Thyroid gland (tissue), 4 donors: ENCODE data around the gene MAP2K2. TPM values are rescaled to one million over a fixed set of nuclear protein-coding genes. Genes with fewer than 3 reads are reported as not detected.

Experiments
- DNase-seq, 2 donors: peaks; one replicate each; pipeline ENCODE4 v3.0.0-alpha.2; 2019
- H3K27ac ChIP-seq, 3 donors: fragments of 200-600 bp; sonication (generic); 1 replicate in 2 of 3; 2 replicates in 1 of 3; pipeline ENCODE4 v1.5.1; 2016 to 2019; ENCODE audit warnings: mild to moderate bottlenecking in 1 of 3, moderate library complexity in 1 of 3
- H3K27me3 ChIP-seq: fragments of 200-600 bp; sonication (generic); one replicate; pipeline ENCODE4 v1.5.1; 2019
- H3K36me3 ChIP-seq, 2 donors: fragments of 200-600 bp; sonication (generic); one replicate each; pipeline ENCODE4 v1.5.1; 2016 to 2019
- H3K4me1 ChIP-seq, 2 donors: fragments of 200-600 bp; sonication (generic); one replicate each; pipeline ENCODE4 v1.5.1; 2017 to 2019
- H3K4me3 ChIP-seq, 3 donors: fragments of 200-600 bp; sonication (generic); replicated peaks in 1 of 3; 1 replicate in 2 of 3; 2 replicates in 1 of 3; pipeline ENCODE4 v1.5.1; 2016; ENCODE audit warnings: mild to moderate bottlenecking in 1 of 3
- H3K9me3 ChIP-seq: fragments of 200-600 bp; sonication (generic); one replicate; pipeline ENCODE4 v1.5.1; 2017
- CTCF ChIP-seq, 6 experiments: fragments of 200-600 bp in 3 of 6; fragments of 450-650 bp in 3 of 6; sonication (generic) in 3 of 6; IDR thresholded peaks; one replicate each; pipeline ENCODE4 v1.5.1; 2016 to 2019; ENCODE audit warnings: antibody characterized with exemption in 6 of 6, mild to moderate bottlenecking in 2 of 6, inconsistent platforms in 1 of 6, moderate library complexity in 1 of 6
- POLR2A ChIP-seq, 2 donors: fragments of 450-650 bp; IDR thresholded peaks; one replicate each; pipeline ENCODE4 v1.6.1; 2017; ENCODE audit warnings: antibody characterized with exemption in 2 of 2, mild to moderate bottlenecking in 2 of 2, moderate library complexity in 1 of 2
- WGBS, 2 donors: methylation state at CpG; one replicate each; pipeline ENCODE4 v1.1.5; 2017; 5-methylcytosine and 5-hydroxymethylcytosine counted together
- intact Hi-C: fragments of 100-400 bp; cut with DNase I; formaldehyde crosslinking; loops from one replicate; pipeline ENCODE4 v1.15.1; 2023
- total RNA-seq, 4 donors: library from RNA; depleted of rRNA; stranded (reverse); fragments of >200 nt; gene quantifications; one replicate each; pipeline ENCODE4 v1.2.3, GENCODE V29; 2016

Gene MAP2K2
- total RNA-seq, 4 donors from 2014 or later: 59.4 to 95.3 (median 81.8) TPM

- TF ChIP-seq POLR2A (IDR thresholded peaks at IDR 0.05): no peak
- no peak for TF ChIP-seq CTCF (IDR thresholded peaks at IDR 0.05)
- peak overlapping the region; percentile 91 to 98 (median 91) for H3K27ac ChIP-seq
- no peaks in the 10 kb centered on the region for H3K9me3 ChIP-seq
- peaks cover 39 to 43% of the 10 kb centered on the region in 2 donors for H3K4me1 ChIP-seq
- peak; percentile 97 to 98 for DNase-seq
- H3K27me3 ChIP-seq: no peaks in the 10 kb centered on the region
- WGBS, 2 donors: 0% methylated on average over 6 to 14 of the region's 98 CpGs
- no peaks in the 10 kb centered on the region for H3K36me3 ChIP-seq
- peak overlapping the region in 1 of 3 donors; percentile 93 for H3K4me3 ChIP-seq
- intact Hi-C loops: loop anchor here (5.0 kb wide), 1 partner anchor 57 kb away; the partner anchor contains the start of gene MAP2K2
Observed at GRCh38 chr19:4065430-4066175, 58.3 kb downstream of the MAP2K2 start.

GRCh38 chr19:4064496-4065260 lies 59.2 kb downstream of the MAP2K2 start:
- no peaks in the 10 kb centered on the region for H3K9me3 ChIP-seq
- intact Hi-C loops: loop anchor here (5.0 kb wide), 1 partner anchor 58 kb away; the partner anchor contains the start of gene MAP2K2
- H3K4me3 ChIP-seq: peak overlapping the region; percentile 27 to 92 (median 88)
- no peaks in the 10 kb centered on the region for H3K36me3 ChIP-seq
- peak overlapping the region; percentile 97 to 98 (median 98) for H3K27ac ChIP-seq
- no peaks in the 10 kb centered on the region for H3K27me3 ChIP-seq
- 2% methylated on average over 14 of the region's 57 CpGs; no CpG with 5 or more reads in 1 of the 2 donors for WGBS, 2 donors
- DNase-seq: peak; percentile 45 to 59
- H3K4me1 ChIP-seq: peaks cover 45 to 52% of the 10 kb centered on the region in 2 donors
- TF ChIP-seq POLR2A (IDR thresholded peaks at IDR 0.05) (no peak), CTCF (IDR thresholded peaks at IDR 0.05) (no peak)

GRCh38 chr19:4064149-4064495 lies 59.8 kb downstream of the MAP2K2 start:
- no peaks in the 10 kb centered on the region for H3K9me3 ChIP-seq
- H3K27me3 ChIP-seq: no peaks in the 10 kb centered on the region
- 3 to 6% methylated on average over 19 of the region's 24 CpGs for WGBS, 2 donors
- H3K36me3 ChIP-seq: no peaks in the 10 kb centered on the region
- H3K4me1 ChIP-seq: peaks cover 50 to 58% of the 10 kb centered on the region in 2 donors
- DNase-seq: peak; percentile 50
- no peak for TF ChIP-seq POLR2A (IDR thresholded peaks at IDR 0.05)
- H3K27ac ChIP-seq: peak overlapping the region; percentile 97 to 98 (median 98)
- peak overlapping the region; percentile 27 to 92 (median 88) for H3K4me3 ChIP-seq
- intact Hi-C loops: no loop called here

- no peaks in the 10 kb centered on the region for H3K27me3 ChIP-seq
- DNase-seq: no peak
- H3K36me3 ChIP-seq: no peaks in the 10 kb centered on the region
- TF ChIP-seq CTCF (IDR thresholded peaks at IDR 0.05) (no peak), POLR2A (IDR thresholded peaks at IDR 0.05) (no peak)
- H3K4me3 ChIP-seq: peak overlapping the region; percentile 27 to 92 (median 88)
- intact Hi-C loops: no loop called here
- H3K9me3 ChIP-seq: no peaks in the 10 kb centered on the region
- H3K27ac ChIP-seq: peak overlapping the region; percentile 97 to 98 (median 98)
- 49 to 52% methylated on average over 29 to 30 of the region's 31 CpGs for WGBS, 2 donors
- H3K4me1 ChIP-seq: peaks cover 54 to 63% of the 10 kb centered on the region in 2 donors
Observed at GRCh38 chr19:4063369-4064148, 60.4 kb downstream of the MAP2K2 start.
